HepG2 (cell line): ENCODE results near the gene CDKN3. TPM values are rescaled to one million over a fixed set of nuclear protein-coding genes. Genes with fewer than 3 reads are reported as not detected.

Source experiments
- ARID2 ChIP-seq: sonication (generic); formaldehyde crosslinking; IDR thresholded peaks from 2 replicates; pipeline ENCODE4 v1.8.1; 2022; ENCODE audit warnings: mild to moderate bottlenecking, missing genetic modification reagents, borderline replicate concordance
- ATAD3A ChIP-seq: sonication (generic); formaldehyde crosslinking; IDR thresholded peaks from 2 replicates; pipeline ENCODE4 v1.4.0; 2020; ENCODE audit warnings: missing genetic modification reagents
- CBX5 ChIP-seq: sonication (generic); formaldehyde crosslinking; IDR thresholded peaks from 2 replicates; pipeline ENCODE4 v1.4.0; 2020; ENCODE audit warnings: missing genetic modification reagents, borderline replicate concordance
- KMT2B ChIP-seq: IDR thresholded peaks from 2 replicates; pipeline ENCODE4 v1.6.1; 2016; ENCODE audit warnings: missing genetic modification reagents, missing compliant biosample characterization
- MAFG ChIP-seq: sonication (generic); formaldehyde crosslinking; IDR thresholded peaks from 2 replicates; pipeline ENCODE4 v1.5.1; 2020; ENCODE audit warnings: mild to moderate bottlenecking, missing genetic modification reagents
- PPARG ChIP-seq: conservative IDR thresholded peaks from 2 replicates; pipeline ENCODE4 v1.6.1; 2016; ENCODE audit warnings: missing biosample characterization, missing genetic modification reagents
- REL ChIP-seq: sonication (generic); formaldehyde crosslinking; conservative IDR thresholded peaks from 2 replicates; pipeline ENCODE4 v1.8.0; 2022; ENCODE audit warnings: mild to moderate bottlenecking, missing genetic modification reagents, moderate library complexity
- RFX3 ChIP-seq: IDR thresholded peaks from 2 replicates; pipeline ENCODE4 v1.6.1; 2016; ENCODE audit warnings: missing biosample characterization, missing genetic modification reagents
- SNAPC4 ChIP-seq: sonication (generic); formaldehyde crosslinking; IDR thresholded peaks from 2 replicates; pipeline ENCODE4 v1.4.0; 2020; ENCODE audit warnings: mild to moderate bottlenecking, missing genetic modification reagents
- SOX6 ChIP-seq, 2 experiments: fragments of 450-650 bp in 1 of 2; sonication (generic) in 1 of 2; formaldehyde crosslinking in 1 of 2; IDR thresholded peaks; 2 replicates each; pipeline versions ENCODE4 v1.4.0 to v1.6.1; 2017 to 2020; ENCODE audit warnings: antibody characterized with exemption in 1 of 2, mild to moderate bottlenecking in 1 of 2, missing genetic modification reagents in 1 of 2
- STAG1 ChIP-seq: sonication (generic); formaldehyde crosslinking; IDR thresholded peaks from 2 replicates; pipeline ENCODE4 v1.4.0; 2020; ENCODE audit warnings: missing genetic modification reagents
- STAT6 ChIP-seq: sonication (generic); formaldehyde crosslinking; IDR thresholded peaks from 2 replicates; pipeline ENCODE4 v1.4.0; 2020; ENCODE audit warnings: missing genetic modification reagents, mild to moderate bottlenecking, borderline replicate concordance
- SUZ12 ChIP-seq: fragments of 150-350 bp; IDR thresholded peaks from 2 replicates; pipeline ENCODE4 v1.6.1; 2014; ENCODE audit warnings: low read depth, low read length
- TMF1 ChIP-seq: sonication (generic); formaldehyde crosslinking; IDR thresholded peaks from 2 replicates; pipeline ENCODE4 v1.8.1; 2022; ENCODE audit warnings: low read depth, missing genetic modification reagents
- ZBTB1 ChIP-seq: sonication (generic); formaldehyde crosslinking; IDR thresholded peaks from 2 replicates; pipeline ENCODE4 v1.4.0; 2020; ENCODE audit warnings: missing genetic modification reagents, borderline replicate concordance
- ZNF282 ChIP-seq: fragments of 450-650 bp; IDR thresholded peaks from 2 replicates; pipeline ENCODE4 v1.6.1; 2018; ENCODE audit not compliant: partially characterized antibody
- ZNF296 ChIP-seq: sonication (generic); formaldehyde crosslinking; conservative IDR thresholded peaks from 2 replicates; pipeline ENCODE4 v1.5.0; 2020; ENCODE audit warnings: mild to moderate bottlenecking, missing genetic modification reagents
- ZNF556 ChIP-seq: sonication (generic); formaldehyde crosslinking; IDR thresholded peaks from 2 replicates; pipeline ENCODE4 v1.4.0; 2020; ENCODE audit warnings: mild to moderate bottlenecking, missing genetic modification reagents, borderline replicate concordance
- ZNF607 ChIP-seq: sonication (generic); formaldehyde crosslinking; IDR thresholded peaks from 2 replicates; pipeline ENCODE4 v1.5.1; 2020; ENCODE audit warnings: missing genetic modification reagents, mild to moderate bottlenecking, borderline replicate concordance
- ZNF777 ChIP-seq: sonication (generic); formaldehyde crosslinking; IDR thresholded peaks from 2 replicates; pipeline ENCODE4 v1.4.0; 2020; ENCODE audit warnings: missing genetic modification reagents
- ZZZ3 ChIP-seq: sonication (generic); formaldehyde crosslinking; IDR thresholded peaks from 2 replicates; pipeline ENCODE4 v1.4.0; 2020; ENCODE audit warnings: missing genetic modification reagents, mild to moderate bottlenecking, borderline replicate concordance
- polyA plus RNA-seq, 8 experiments: library from polyadenylated mRNA; depleted of rRNA in 3 of 8; stranded (reverse) in 7 of 8; unstranded in 1 of 8; fragments of >200 nt; fragmentation: Illumina TruSeq in 4 of 8; extraction: Trizol in 4 of 8; gene quantifications; 2 replicates each; pipeline versions ENCODE4 v1.2.1 to v1.2.3, GENCODE V29; 2011 to 2016; ENCODE audit warnings: low read depth in 4 of 8, missing spikeins in 1 of 8, mixed read lengths in 1 of 8; ENCODE audit not compliant: insufficient read depth in 1 of 8
- total RNA-seq, 5 experiments: library from RNA; depleted of rRNA; stranded (reverse); fragments of >200 nt; fragmentation: Illumina TruSeq; extraction: Trizol; gene quantifications; 2 replicates each; pipeline ENCODE4 v1.2.3, GENCODE V29; 2016; ENCODE audit warnings: low read depth in 1 of 5
- TF ChIP-seq, protein P1 (sequence below): sonication (generic); formaldehyde crosslinking; IDR thresholded peaks from 2 replicates; pipeline ENCODE4 v1.9.0; 2021; ENCODE audit warnings: missing genetic modification reagents, borderline replicate concordance

The CDKN3 gene
- total and polyA plus RNA-seq, 2 of the 13 experiments (the other 11 are each of a cell fraction or from before 2014, with no cell fraction given): 63.0 to 88.9 TPM

- TF ChIP-seq ZZZ3 (CRISPR knock-in tag): no peak
- TF ChIP-seq PPARG: no peak
- TF ChIP-seq, protein P1, sequence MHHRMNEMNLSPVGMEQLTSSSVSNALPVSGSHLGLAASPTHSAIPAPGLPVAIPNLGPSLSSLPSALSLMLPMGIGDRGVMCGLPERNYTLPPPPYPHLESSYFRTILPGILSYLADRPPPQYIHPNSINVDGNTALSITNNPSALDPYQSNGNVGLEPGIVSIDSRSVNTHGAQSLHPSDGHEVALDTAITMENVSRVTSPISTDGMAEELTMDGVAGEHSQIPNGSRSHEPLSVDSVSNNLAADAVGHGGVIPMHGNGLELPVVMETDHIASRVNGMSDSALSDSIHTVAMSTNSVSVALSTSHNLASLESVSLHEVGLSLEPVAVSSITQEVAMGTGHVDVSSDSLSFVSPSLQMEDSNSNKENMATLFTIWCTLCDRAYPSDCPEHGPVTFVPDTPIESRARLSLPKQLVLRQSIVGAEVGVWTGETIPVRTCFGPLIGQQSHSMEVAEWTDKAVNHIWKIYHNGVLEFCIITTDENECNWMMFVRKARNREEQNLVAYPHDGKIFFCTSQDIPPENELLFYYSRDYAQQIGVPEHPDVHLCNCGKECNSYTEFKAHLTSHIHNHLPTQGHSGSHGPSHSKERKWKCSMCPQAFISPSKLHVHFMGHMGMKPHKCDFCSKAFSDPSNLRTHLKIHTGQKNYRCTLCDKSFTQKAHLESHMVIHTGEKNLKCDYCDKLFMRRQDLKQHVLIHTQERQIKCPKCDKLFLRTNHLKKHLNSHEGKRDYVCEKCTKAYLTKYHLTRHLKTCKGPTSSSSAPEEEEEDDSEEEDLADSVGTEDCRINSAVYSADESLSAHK (CRISPR knock-in tag): no peak
- TF ChIP-seq ZBTB1 (CRISPR knock-in tag): no peak
- no peak for TF ChIP-seq RFX3
- TF ChIP-seq ZNF777 (CRISPR knock-in tag): no peak
- TF ChIP-seq ZNF556 (CRISPR knock-in tag): 0 out of 2 replicates have a peak, but pooled peaks have one; percentile 62
- no peak for TF ChIP-seq STAG1
- TF ChIP-seq ZNF296 (CRISPR knock-in tag): no peak
- no peak for TF ChIP-seq CBX5 (CRISPR knock-in tag)
- no peak for TF ChIP-seq SNAPC4 (CRISPR knock-in tag)
- no peak for TF ChIP-seq KMT2B (CRISPR knock-in tag)
- no peak for TF ChIP-seq ATAD3A
- no peak for TF ChIP-seq ZNF607 (CRISPR knock-in tag)
- no peak for TF ChIP-seq MAFG (CRISPR knock-in tag)
- TF ChIP-seq STAT6: no peak
- no peak for TF ChIP-seq ARID2 (CRISPR knock-in tag)
- TF ChIP-seq ZNF282: no peak
- no peak for TF ChIP-seq REL (CRISPR knock-in tag)
- TF ChIP-seq TMF1 (CRISPR knock-in tag): no peak
- TF ChIP-seq SOX6 (IDR thresholded peaks at IDR 0.05): no peak
- TF ChIP-seq SOX6 (CRISPR knock-in tag; IDR thresholded peaks at IDR 0.05): peak; percentile 63
- no peak for TF ChIP-seq SUZ12
These were observed 54.4 kb downstream of the CDKN3 start (continued) for GRCh38 chr14:54451121-54451601.
